Ammon's horn (tissue), 1 donor: ENCODE measurements around the gene NCAPG2.
A peak's percentile ranks its signal among the peaks of the same experiment; 100 is the strongest.

Experiments used
- DNase-seq: peaks from one replicate; pipeline ENCODE4 v3.0.0-alpha.2; 2016; ENCODE audit warnings: low spot score

NCAPG2 gene

DNA sequence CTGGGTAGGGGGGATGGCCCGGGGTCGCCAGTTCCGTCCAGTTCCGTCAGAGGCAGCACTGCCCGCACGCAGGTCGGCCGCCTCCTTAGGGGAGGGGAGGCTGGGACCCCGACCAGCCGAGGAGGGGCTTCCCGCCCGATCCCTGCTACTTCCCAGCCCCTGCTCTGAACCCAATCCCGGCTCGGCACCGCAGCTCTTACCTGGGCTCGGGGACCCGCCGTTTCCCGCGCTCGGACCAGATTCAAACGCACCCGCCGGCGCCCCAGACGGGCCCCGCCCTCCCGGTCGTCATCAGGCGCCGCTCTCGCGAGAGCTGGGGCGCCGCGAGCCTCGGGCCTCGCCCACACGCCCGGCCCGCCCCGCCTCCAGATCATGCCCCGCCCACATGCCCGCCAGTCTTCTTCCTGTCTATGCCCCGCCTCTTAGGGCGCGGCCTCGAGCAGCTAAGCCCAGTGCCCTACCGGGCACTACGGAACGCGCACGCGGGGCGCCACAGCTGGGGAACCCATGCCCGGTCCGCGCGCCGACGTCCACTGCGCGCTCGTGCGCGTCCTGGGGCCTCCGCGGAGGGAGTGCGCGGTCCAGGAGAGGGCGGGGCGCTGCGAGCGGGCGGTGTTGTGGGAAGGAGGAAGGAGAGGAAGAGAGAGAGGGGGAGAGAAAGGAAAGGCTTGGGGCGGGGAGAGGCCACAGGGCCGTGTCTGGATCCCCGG lies at the start of gene NCAPG2:
Gene NCAPG2 (minus strand): TSS at position 281 of the 710 bp plus-strand sequence. CDS start 2,905 bp downstream, outside the sequence.
- DNase-seq, result peak; percentile 98

- DNase-seq, result no peak
These were observed 49.3 kb upstream of the NCAPG2 start for GRCh38 chr7:158753900-158754299.

- no peak for DNase-seq
These were observed 47.1 kb upstream of the NCAPG2 start for GRCh38 chr7:158751751-158752150.

DNA sequence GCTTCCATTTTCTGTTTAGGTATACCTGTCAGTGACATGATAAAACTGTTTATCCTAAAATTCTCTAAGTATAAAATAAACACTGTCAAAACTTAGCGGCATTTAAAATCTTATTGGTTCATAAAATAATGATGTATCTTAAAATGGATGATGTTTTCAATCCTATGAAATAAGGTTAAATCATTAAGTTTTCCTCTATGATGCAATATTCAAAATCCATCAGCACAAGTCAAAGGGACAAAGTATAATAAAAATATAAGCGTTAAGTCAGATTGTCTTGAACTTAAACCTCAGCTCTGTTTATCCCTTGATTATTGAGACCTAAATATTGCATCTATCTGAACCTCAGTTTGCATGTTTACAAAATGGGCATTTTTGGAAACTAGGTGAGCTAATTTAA lies 46.6 kb upstream of the NCAPG2 start:
- DNase-seq, result no peak

- DNase-seq, result no peak
These were observed 46.1 kb upstream of the NCAPG2 start for GRCh38 chr7:158750702-158751101.

DNA sequence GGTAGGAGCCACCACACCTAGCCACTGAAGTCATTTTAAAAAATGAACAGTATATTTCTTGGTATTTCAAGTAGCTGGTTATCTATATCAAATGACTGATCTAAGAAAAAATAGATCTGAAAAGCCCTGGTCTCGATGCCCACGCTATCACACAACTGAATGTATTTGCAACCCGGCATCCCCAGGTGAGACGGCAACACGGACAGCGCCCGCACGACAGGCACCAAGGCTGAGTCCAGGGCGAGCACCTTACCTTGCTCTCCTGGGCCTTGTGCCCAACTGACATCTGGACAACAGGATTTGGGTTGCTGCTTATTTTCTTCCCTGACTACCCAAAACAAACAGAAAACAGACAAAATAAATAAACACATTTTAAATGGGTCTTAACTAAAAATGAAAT lies 44.8 kb upstream of the NCAPG2 start:
- no peak for DNase-seq

- DNase-seq, result no peak
These were observed 43.7 kb upstream of the NCAPG2 start for GRCh38 chr7:158748335-158748734.

DNA sequence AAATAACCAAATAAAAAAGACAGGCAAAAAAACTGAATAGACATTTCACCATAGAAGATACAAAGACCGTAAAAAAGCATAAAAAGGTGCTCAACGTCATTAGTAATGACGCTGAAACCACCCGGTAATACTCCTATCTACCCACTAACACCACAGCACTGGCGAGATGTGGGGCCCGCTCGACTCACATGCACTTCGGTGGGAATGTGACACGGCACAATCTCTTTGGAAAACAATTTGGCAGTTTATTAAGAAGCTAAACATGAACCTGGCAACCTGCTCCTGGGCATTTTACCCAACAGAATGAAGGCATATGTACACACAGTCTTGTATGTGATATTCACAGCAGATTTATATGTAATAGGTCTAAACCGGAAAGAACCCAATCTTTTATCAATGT lies 42.8 kb upstream of the NCAPG2 start:
- DNase-seq, result no peak

DNA sequence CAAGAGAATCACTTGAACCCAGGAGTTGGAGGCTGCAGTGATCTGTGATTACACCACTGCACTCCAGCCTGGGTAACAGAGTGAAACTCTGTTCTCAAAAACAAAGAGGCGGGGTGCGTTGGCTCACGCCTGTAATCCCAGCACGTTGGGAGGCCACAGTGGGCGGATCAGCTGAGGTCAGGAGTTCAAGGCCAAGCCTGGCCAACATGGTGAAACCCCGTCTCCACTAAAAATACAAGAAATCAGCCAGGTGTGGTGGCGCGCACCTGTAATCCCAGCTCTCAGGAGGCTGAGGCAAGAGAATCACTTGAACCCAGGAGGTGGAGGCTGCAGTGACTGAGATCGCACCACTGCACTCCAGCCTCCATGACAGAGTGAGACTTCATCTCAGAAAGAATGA lies 42.4 kb upstream of the NCAPG2 start:
- no peak for DNase-seq

DNA sequence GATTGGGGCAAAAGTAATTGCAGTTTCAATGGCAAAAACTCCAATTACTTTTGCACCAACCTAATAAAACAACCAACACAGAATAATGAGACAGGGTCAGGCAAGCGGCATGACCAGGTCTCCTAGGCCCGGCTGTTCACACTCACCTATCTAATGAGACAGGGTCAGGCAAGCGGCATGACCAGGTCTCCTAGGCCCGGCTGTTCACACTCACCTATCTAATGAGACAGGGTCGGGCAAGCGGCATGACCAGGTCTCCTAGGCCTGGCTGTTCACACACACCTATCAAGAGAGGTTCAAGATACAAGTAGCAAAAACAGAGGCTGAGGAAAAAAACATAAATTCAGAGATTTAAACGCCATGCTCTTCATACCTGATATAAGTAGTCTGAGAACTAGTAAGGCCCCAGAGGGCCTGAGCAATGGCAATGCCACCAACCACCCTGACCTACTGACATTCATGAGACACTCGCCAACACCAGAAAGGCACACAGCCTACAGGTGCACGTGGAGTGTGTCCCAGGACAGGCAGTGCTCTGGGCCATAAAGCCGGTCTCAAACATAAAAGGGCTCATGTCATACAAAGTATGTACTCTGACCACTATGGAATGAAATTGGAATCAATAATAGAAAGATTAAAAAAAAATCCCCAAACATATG lies 40.6 kb upstream of the NCAPG2 start:
- no peak for DNase-seq

GRCh38 chr7:158744070-158744469 lies 39.5 kb upstream of the NCAPG2 start:
- no peak for DNase-seq

DNA sequence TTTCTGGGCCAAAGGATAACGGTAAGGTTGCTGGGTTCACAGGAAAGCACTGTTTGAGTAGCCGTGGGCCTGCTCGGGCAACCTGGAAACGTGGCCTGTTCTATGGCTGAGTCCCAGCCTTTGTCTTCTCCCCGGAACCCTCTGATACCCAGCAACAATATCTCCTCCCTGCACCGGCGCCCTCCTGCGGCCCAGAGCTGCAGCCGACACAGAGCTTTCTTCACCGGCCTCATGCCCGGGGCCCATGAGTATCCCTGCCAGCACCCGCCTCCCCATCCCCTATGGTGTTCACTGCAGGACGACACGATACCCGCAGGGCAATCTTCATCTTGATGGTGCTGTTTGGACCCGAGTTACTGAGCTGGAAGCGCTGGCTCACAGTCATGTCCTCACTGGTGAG lies 38.6 kb upstream of the NCAPG2 start:
- DNase-seq, result no peak

GRCh38 chr7:158742065-158742821 lies 37.6 kb upstream of the NCAPG2 start:
- DNase-seq, result no peak

- DNase-seq, result no peak
These were observed 36.7 kb upstream of the NCAPG2 start for GRCh38 chr7:158741294-158741666.

GRCh38 chr7:158740657-158741293 lies 36.2 kb upstream of the NCAPG2 start:
- no peak for DNase-seq

DNA sequence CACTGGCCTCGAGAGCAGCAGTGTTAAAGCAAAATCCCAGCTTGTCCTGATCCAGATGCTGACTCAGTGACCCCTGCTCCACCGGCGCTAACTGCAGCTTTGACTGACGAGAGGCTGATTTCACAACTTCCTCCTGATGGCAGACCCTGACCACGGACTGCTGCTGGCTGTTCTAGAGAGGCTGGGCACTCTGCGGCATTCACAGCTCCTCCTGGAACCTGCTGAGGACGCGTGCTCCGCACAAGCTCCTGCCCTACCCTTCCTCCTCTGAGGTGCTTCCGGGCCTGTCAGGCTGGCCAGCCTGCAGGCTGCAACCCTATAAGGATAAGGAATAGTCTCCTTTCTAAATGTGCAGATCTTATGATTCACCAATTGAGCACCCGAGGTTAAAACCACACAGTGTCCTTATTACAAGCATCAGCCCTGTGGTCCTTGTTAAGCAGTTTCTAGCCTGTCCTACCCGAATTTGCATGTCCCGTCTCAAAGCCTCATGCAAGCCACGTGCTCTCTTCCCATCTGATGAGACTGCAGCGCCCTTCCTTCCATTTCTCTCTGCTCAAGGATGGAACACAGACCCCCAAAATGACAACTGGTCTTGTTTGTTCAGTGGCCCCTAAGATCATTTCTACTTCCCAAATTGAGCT lies 35.5 kb upstream of the NCAPG2 start:
- DNase-seq, result peak; percentile 30

- no peak for DNase-seq
These were observed 34.2 kb upstream of the NCAPG2 start for GRCh38 chr7:158738841-158739240.

DNA sequence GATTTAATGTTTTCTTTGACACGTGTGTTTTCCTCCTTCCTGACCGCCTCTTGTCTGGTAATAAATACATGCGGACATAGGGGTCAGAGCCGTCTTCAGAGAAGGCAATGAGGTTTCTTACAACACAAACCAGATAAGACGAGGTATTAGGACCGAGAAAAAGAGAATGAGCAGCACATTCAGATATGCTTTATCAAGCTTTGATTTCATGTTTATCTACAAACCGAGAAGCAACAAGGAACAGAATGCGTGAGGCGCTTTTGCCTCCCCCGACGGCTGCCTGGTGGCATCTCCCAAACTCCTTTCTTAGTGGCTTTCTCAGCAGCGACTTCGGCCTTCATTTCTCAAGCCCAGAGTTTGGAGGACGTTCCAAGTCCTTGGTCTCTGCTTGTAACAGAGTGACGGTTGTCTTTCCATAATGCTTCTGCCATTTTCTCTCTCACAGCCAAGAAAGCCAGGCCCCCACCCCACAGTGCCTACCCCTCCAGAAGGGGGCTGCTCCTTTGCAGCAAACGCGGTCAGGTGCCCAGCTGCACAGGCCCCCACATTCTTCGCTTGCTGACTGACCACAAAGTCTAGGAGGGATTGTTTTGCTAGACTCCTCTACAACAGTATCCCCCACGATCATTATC lies 32.6 kb upstream of the NCAPG2 start:
- DNase-seq, result no peak

DNA sequence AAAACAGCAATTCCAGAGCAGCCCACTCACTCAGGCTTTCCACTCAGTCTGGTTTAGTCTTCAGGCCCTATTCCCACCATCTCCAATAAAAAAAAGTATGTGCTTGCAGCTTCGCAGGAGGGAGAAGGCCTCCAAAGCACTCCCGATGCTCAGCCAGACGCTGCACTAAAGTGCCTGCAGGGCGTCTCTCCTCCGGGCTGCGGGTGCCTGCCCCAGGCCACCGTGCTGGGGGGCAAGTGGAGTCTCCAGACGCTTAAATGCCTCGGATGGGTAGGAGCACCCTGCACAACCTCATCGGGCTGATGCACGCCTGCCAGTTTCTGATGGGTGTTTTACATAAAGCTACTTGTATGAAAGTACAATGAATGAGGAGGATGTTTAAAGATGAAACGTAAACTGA lies 31.3 kb upstream of the NCAPG2 start:
- no peak for DNase-seq

DNA sequence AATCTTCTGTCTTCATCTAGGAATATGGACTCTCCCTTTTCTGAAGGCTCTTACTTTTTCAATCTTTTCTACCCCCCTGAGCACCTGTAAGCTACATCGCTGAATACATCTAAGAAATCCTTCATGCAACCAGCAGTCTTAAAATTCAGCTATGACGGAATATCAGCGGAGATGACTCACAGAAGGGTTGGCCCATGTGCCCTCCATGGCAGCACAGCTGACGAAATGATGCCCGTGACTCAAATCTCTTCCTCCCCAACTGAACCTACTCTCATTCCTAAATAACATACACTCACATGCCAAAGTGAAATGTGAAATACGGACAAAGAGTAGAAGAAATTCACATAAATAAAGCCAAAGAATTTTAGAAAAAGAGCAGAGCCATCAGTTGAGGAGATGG lies 30.3 kb upstream of the NCAPG2 start:
- no peak for DNase-seq

- no peak for DNase-seq
These were observed 29.3 kb upstream of the NCAPG2 start for GRCh38 chr7:158733775-158734494.
